DOHH2 (cell line): Measurements from ENCODE around the gene CFAP43.

Source experiments
- EZH2phosphoT487 ChIP-seq: fragments of 200-600 bp; sonication (generic); IDR thresholded peaks from 2 replicates; pipeline ENCODE4 v1.6.1; 2017; ENCODE audit warnings: borderline replicate concordance, mild to moderate bottlenecking, antibody characterized with exemption, low read length, moderate library complexity, mixed read lengths
- TF ChIP-seq, protein P1 (sequence below): fragments of 200-600 bp; sonication (generic); IDR thresholded peaks from one replicate; pipeline ENCODE4 v1.5.1; 2014; ENCODE audit warnings: antibody characterized with exemption, mild to moderate bottlenecking, low read depth, low read length; ENCODE audit not compliant: poor library complexity, severe bottlenecking

DNA sequence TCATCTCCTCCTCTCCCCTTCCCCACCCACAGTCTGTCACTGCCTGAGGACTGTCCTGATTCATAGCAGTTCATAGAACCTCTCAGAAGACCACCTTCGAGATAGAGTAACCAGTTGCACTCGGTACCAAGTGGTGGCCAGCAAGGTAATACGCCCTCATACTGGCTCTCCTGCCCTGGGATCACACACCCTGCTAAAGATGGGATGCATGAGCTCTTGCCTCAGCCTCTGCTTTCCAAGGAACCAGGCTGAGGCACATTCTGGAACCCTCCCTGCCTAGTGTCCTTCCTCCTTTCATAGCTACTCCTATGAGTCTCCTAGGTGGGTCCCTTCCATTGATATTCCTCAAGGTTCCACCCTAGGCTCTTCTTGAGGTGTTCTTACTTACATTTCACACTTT, 15.5 kb downstream of the CFAP43 start:
- TF ChIP-seq, protein P1, sequence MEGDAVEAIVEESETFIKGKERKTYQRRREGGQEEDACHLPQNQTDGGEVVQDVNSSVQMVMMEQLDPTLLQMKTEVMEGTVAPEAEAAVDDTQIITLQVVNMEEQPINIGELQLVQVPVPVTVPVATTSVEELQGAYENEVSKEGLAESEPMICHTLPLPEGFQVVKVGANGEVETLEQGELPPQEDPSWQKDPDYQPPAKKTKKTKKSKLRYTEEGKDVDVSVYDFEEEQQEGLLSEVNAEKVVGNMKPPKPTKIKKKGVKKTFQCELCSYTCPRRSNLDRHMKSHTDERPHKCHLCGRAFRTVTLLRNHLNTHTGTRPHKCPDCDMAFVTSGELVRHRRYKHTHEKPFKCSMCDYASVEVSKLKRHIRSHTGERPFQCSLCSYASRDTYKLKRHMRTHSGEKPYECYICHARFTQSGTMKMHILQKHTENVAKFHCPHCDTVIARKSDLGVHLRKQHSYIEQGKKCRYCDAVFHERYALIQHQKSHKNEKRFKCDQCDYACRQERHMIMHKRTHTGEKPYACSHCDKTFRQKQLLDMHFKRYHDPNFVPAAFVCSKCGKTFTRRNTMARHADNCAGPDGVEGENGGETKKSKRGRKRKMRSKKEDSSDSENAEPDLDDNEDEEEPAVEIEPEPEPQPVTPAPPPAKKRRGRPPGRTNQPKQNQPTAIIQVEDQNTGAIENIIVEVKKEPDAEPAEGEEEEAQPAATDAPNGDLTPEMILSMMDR = no peak
- TF ChIP-seq EZH2phosphoT487 = no peak
